Effector memory CD4-positive, alpha-beta T cell (primary cell): ENCODE results near the gene MACROD2.

ENCODE experiments used
- DNase-seq, 3 donors: peaks; one replicate each; pipeline ENCODE4 v3.0.0-alpha.2; 2020
- H3K27ac ChIP-seq: 2 replicates; pipeline ENCODE4 v1.7.0; 2013; ENCODE audit warnings: mild to moderate bottlenecking, low read length, moderate library complexity; ENCODE audit not compliant: insufficient read depth, poor library complexity, severe bottlenecking
- H3K27me3 ChIP-seq: replicated peaks from 2 replicates; pipeline ENCODE4 v1.7.0; 2013; ENCODE audit warnings: mild to moderate bottlenecking, low read length; ENCODE audit not compliant: insufficient read depth, control insufficient read depth, poor library complexity, severe bottlenecking
- H3K36me3 ChIP-seq: 2 replicates; pipeline ENCODE4 v1.7.0; 2013; ENCODE audit warnings: mild to moderate bottlenecking, low read length, moderate library complexity; ENCODE audit not compliant: control insufficient read depth, insufficient read depth
- H3K4me1 ChIP-seq: 2 replicates; pipeline ENCODE4 v1.7.0; 2013; ENCODE audit warnings: low read length, mild to moderate bottlenecking; ENCODE audit not compliant: control insufficient read depth, insufficient read depth, poor library complexity, severe bottlenecking
- H3K4me3 ChIP-seq: 2 replicates; pipeline ENCODE4 v1.7.0; 2013; ENCODE audit warnings: low read length, low read depth, mild to moderate bottlenecking; ENCODE audit not compliant: insufficient read depth, poor library complexity, severe bottlenecking
- H3K9me3 ChIP-seq: 2 replicates; pipeline ENCODE4 v1.7.0; 2013; ENCODE audit warnings: mild to moderate bottlenecking, low read length, moderate library complexity; ENCODE audit not compliant: control insufficient read depth

MACROD2 gene

GRCh38 chr20:14307956-14308355, 312.6 kb downstream of the MACROD2 start:
- Histone ChIP-seq H3K27ac (no peak overlapping the region), H3K9me3 (no peaks in the 10 kb centered on the region), H3K4me1 (no peaks in the 10 kb centered on the region), H3K4me3 (no peak overlapping the region), H3K36me3 (no peaks in the 10 kb centered on the region), H3K27me3 (no peaks in the 10 kb centered on the region)
- DNase-seq = no peak

GRCh38 chr20:14310977-14311627, 315.8 kb downstream of the MACROD2 start:
- Histone ChIP-seq H3K27ac (no peak overlapping the region), H3K27me3 (no peaks in the 10 kb centered on the region), H3K9me3 (peaks cover 3% of the 10 kb centered on the region), H3K4me3 (no peak overlapping the region), H3K4me1 (no peaks in the 10 kb centered on the region), H3K36me3 (no peaks in the 10 kb centered on the region)
- no peak for DNase-seq

- Histone ChIP-seq H3K4me3 (no peak overlapping the region), H3K9me3 (peaks cover 3% of the 10 kb centered on the region), H3K36me3 (no peaks in the 10 kb centered on the region), H3K27me3 (no peaks in the 10 kb centered on the region), H3K27ac (no peak overlapping the region), H3K4me1 (no peaks in the 10 kb centered on the region)
- DNase-seq = no peak
These were observed 316.7 kb downstream of the MACROD2 start for GRCh38 chr20:14312001-14312400.

- Histone ChIP-seq H3K36me3 (no peaks in the 10 kb centered on the region), H3K27me3 (no peaks in the 10 kb centered on the region), H3K27ac (no peak overlapping the region), H3K9me3 (peaks cover 3% of the 10 kb centered on the region), H3K4me3 (no peak overlapping the region), H3K4me1 (no peaks in the 10 kb centered on the region)
- DNase-seq = no peak
These were observed 318.2 kb downstream of the MACROD2 start for GRCh38 chr20:14313341-14314020.

GRCh38 chr20:14319704-14320103, 324.4 kb downstream of the MACROD2 start:
- no peak for DNase-seq
- H3K27me3 ChIP-seq = no peaks in the 10 kb centered on the region

GRCh38 chr20:14331646-14332045, 336.3 kb downstream of the MACROD2 start:
- Histone ChIP-seq H3K4me1 (no peaks in the 10 kb centered on the region), H3K27ac (no peak overlapping the region), H3K4me3 (no peak overlapping the region), H3K9me3 (no peaks in the 10 kb centered on the region), H3K36me3 (no peaks in the 10 kb centered on the region), H3K27me3 (no peaks in the 10 kb centered on the region)
- no peak for DNase-seq

More at GRCh38 chr20:14319704-14320103, 324.4 kb downstream of the MACROD2 start:
- Histone ChIP-seq H3K4me1 (no peaks in the 10 kb centered on the region), H3K4me3 (no peak overlapping the region), H3K36me3 (no peaks in the 10 kb centered on the region), H3K9me3 (no peaks in the 10 kb centered on the region), H3K27ac (no peak overlapping the region)

- DNase-seq = no peak
- Histone ChIP-seq H3K27me3 (no peaks in the 10 kb centered on the region), H3K36me3 (no peaks in the 10 kb centered on the region), H3K4me3 (no peak overlapping the region), H3K9me3 (no peaks in the 10 kb centered on the region), H3K27ac (no peak overlapping the region), H3K4me1 (no peaks in the 10 kb centered on the region)
These were observed 337.6 kb downstream of the MACROD2 start for GRCh38 chr20:14332866-14333265.

- no peaks in the 10 kb centered on the region for H3K4me1 ChIP-seq
- H3K9me3 ChIP-seq = no peaks in the 10 kb centered on the region
- H3K27me3 ChIP-seq = no peaks in the 10 kb centered on the region
- no peak overlapping the region for H3K4me3 ChIP-seq
- DNase-seq = no peak
- no peak overlapping the region for H3K27ac ChIP-seq
- no peaks in the 10 kb centered on the region for H3K36me3 ChIP-seq
These were observed 338.4 kb downstream of the MACROD2 start for GRCh38 chr20:14333721-14334120.

GRCh38 chr20:14334306-14334930, 339.1 kb downstream of the MACROD2 start:
- no peak overlapping the region for H3K4me3 ChIP-seq
- H3K9me3 ChIP-seq = no peaks in the 10 kb centered on the region
- no peaks in the 10 kb centered on the region for H3K36me3 ChIP-seq
- no peak for DNase-seq
- H3K27ac ChIP-seq = no peak overlapping the region
- H3K4me1 ChIP-seq = no peaks in the 10 kb centered on the region
- H3K27me3 ChIP-seq = no peaks in the 10 kb centered on the region

- H3K4me3 ChIP-seq = no peak overlapping the region
- H3K9me3 ChIP-seq = no peaks in the 10 kb centered on the region
- DNase-seq = no peak
- no peak overlapping the region for H3K27ac ChIP-seq
- no peaks in the 10 kb centered on the region for H3K36me3 ChIP-seq
- H3K4me1 ChIP-seq = no peaks in the 10 kb centered on the region
- H3K27me3 ChIP-seq = no peaks in the 10 kb centered on the region
These were observed 339.7 kb downstream of the MACROD2 start for GRCh38 chr20:14335052-14335451.
